Pancreas (tissue), 10 donors: ENCODE results near the gene SLC6A3. TPM values are rescaled to one million over a fixed set of nuclear protein-coding genes. Genes with fewer than 3 reads are reported as not detected.

Experiments used
- ATAC-seq, 4 donors: fragments of 200-7000 bp; cut with Tn5 transposase; one replicate each; pipeline versions ENCODE4 v1.8.0 to v1.9.1; 2020; ENCODE audit warnings: mild to moderate bottlenecking in 4 of 4, moderate library complexity in 4 of 4
- DNase-seq, 6 donors: peaks; one replicate each; pipeline ENCODE4 v3.0.0-alpha.2; 2020
- FAIRE-seq: peaks from 2 replicates; lab custom pipeline; 2012; peaks lifted over from hg19 to GRCh38; lab: Jason Lieb, UNC
- H3K27ac ChIP-seq, 4 donors: fragments of 200-600 bp; sonication (generic); 1 replicate in 3 of 4; 2 replicates in 1 of 4; pipeline versions ENCODE4 v1.5.0 to v1.8.0; 2020
- H3K27me3 ChIP-seq, 4 donors: fragments of 200-600 bp; one replicate each; pipeline ENCODE4 v1.8.0; 2021
- H3K36me3 ChIP-seq, 3 donors: fragments of 200-600 bp; sonication (generic) in 1 of 3; one replicate each; pipeline versions ENCODE4 v1.5.0 to v1.8.0; 2020 to 2021
- H3K4me1 ChIP-seq, 3 donors: fragments of 200-600 bp; one replicate each; pipeline ENCODE4 v1.8.0; 2021
- H3K4me3 ChIP-seq, 4 donors: fragments of 200-600 bp; sonication (generic) in 2 of 4; one replicate each; pipeline versions ENCODE4 v1.5.0 to v1.8.0; 2020 to 2021
- H3K9me3 ChIP-seq, 4 donors: fragments of 200-600 bp; one replicate each; pipeline ENCODE4 v1.8.0; 2021
- WGBS, 2 donors: extraction: QIAGEN DNeasy Blood & Tissue Kit; methylation state at CpG; one replicate each; pipeline ENCODE4 v1.1.7; 2013; 5-methylcytosine and 5-hydroxymethylcytosine counted together
- intact Hi-C, 3 donors: fragments of 100-400 bp; cut with DNase I; formaldehyde crosslinking; loops; one replicate each; pipeline versions ENCODE4 v1.11.1 to v1.14.2; 2022
- polyA plus RNA-seq, 2 donors: library from polyadenylated mRNA; stranded (reverse); fragments of 200-250 nt; gene quantifications; one replicate each; pipeline ENCODE4 v1.2.3, GENCODE V29; 2013
- total RNA-seq, 6 donors: library from RNA; stranded (reverse); fragmentation: NEBNext Ultra II Directional in 4 of 6; extraction: Animal tissue kit (Norgen Biotek cat#: 25700) in 4 of 6; gene quantifications; one replicate each; pipeline versions ENCODE4 v1.2.1 to v1.2.4, GENCODE V29; 2021 to 2023
- TF ChIP-seq, protein P1 (sequence below), 4 donors: fragments of 200-600 bp; sonication (generic) in 3 of 4; IDR thresholded peaks; one replicate each; pipeline versions ENCODE4 v1.5.0 to v1.8.0; 2021; ENCODE audit warnings: antibody characterized with exemption in 4 of 4
- donor health status: healthy with polysubstance abuse.
- donor health status: DM: no; HTN: no; CAD: no; lungs with moderate emphysema.
- donor health status: DM: no; HTN: no; CAD: no.
- donor health status: control.
- donor health status: control.
- donor health status: Bipolar disorder and iron deficiency.
- donor health status: DM: yes; HTN: yes; CAD: no.
- donor health status: DM: no; HTN: no; CAD: no.
- donor health status: DM: no; HTN: no; CAD: no.
- donor health status: DM: yes; HTN: yes; CAD: no.

SLC6A3 gene
- total and polyA plus RNA-seq, 8 donors, result not detected

DNA sequence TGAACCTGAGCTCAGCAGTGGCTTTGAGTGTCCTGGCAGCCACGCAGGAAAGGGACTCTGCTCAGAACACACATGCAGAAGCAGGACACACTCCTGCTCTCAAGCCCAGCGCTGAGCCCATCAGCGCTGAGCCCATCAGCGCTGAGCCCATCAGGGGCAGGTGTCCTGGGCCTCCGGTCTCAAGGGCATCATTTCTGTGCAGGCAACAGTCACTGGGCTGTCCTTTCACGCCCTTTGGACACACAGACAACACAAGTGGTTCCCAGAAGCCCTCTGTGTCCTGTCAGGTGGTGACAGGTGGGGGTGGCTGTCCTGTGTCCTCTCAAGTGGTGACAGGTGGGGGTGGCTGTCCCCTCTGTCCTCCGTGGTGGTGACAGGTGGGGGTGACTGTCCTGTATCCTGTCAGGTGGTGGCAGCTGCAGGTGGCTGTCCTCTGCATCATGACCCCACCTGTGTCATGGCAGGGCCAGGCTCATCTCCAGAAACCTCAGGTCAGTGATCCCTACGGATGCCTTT is 61.3 kb downstream of the SLC6A3 start:
- Histone ChIP-seq H3K36me3 (no peaks in the 10 kb centered on the region), H3K27ac (no peak overlapping the region), H3K4me1 (no peaks in the 10 kb centered on the region), H3K9me3 (no peaks in the 10 kb centered on the region), H3K27me3 (no peaks in the 10 kb centered on the region), H3K4me3 (no peak overlapping the region)
- DNase-seq (no peak), FAIRE-seq (no peak), ATAC-seq (no peak)
- intact Hi-C loops, result loop anchor here in 1 of 3 donors (10.0 kb wide), 1 partner anchor 261 kb away; no protein-coding TSS in a partner anchor
- WGBS, 2 donors, result 66 to 76% methylated on average over 8 of the region's 8 CpGs
- TF ChIP-seq, protein P1, sequence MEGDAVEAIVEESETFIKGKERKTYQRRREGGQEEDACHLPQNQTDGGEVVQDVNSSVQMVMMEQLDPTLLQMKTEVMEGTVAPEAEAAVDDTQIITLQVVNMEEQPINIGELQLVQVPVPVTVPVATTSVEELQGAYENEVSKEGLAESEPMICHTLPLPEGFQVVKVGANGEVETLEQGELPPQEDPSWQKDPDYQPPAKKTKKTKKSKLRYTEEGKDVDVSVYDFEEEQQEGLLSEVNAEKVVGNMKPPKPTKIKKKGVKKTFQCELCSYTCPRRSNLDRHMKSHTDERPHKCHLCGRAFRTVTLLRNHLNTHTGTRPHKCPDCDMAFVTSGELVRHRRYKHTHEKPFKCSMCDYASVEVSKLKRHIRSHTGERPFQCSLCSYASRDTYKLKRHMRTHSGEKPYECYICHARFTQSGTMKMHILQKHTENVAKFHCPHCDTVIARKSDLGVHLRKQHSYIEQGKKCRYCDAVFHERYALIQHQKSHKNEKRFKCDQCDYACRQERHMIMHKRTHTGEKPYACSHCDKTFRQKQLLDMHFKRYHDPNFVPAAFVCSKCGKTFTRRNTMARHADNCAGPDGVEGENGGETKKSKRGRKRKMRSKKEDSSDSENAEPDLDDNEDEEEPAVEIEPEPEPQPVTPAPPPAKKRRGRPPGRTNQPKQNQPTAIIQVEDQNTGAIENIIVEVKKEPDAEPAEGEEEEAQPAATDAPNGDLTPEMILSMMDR (IDR thresholded peaks at IDR 0.05), result no peak

DNA sequence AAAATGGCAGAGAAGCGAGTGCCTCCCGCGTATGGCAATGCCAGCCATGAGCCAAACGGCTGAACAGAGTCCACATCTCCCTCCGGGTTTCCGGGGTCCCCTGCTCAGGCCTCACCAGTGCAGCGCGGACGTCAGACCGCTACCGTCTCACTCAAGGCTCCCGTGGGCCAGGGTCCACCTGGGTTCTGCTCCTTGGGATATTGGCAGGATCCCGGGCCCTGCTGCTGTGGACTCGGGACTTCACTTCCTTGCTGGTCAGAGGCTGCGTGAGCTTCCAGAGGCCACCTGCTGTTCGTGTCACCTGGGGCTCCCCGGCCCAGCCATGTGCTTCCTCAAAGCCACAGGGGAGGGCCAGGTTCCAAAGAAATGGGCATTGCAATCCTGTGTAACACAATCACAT is 61.9 kb downstream of the SLC6A3 start:
- FAIRE-seq, result no peak
- H3K4me3 ChIP-seq, result no peak overlapping the region
- H3K27ac ChIP-seq, result no peak overlapping the region
- H3K36me3 ChIP-seq, result no peaks in the 10 kb centered on the region
- intact Hi-C loops, result loop anchor here in 1 of 3 donors (10.0 kb wide), 1 partner anchor 261 kb away; no protein-coding TSS in a partner anchor
- TF ChIP-seq, protein P1 (IDR thresholded peaks at IDR 0.05), result no peak
- DNase-seq, result no peak
- H3K4me1 ChIP-seq, result no peaks in the 10 kb centered on the region
- ATAC-seq, result no peak
- WGBS, 2 donors, result 73 to 79% methylated on average over 17 of the region's 17 CpGs
- no peaks in the 10 kb centered on the region for H3K9me3 ChIP-seq
- no peaks in the 10 kb centered on the region for H3K27me3 ChIP-seq

DNA sequence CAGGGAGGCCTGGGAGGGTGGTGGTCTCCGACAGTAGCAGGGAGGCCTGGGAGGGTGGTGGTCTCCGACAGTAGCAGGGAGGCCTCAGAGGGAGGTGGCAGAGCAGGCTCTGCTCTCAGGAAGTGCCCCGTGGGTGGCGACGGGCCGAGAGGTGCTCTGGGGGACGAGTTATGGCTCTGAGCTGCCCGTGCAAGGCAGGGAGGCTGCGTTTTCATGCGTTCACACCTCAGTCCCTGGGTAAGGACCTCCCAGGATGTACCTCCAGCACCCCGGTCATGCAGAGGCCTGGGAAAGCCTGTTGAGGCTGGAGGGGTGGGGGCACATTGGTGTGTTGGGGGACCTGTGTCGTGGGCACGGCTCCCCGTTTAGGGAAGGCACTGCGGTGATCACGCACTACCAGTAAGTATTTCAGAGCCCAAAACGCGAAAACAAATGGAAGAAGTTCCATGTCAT is 63.0 kb downstream of the SLC6A3 start:
- intact Hi-C loops, result loop anchor here in 1 of 3 donors (10.0 kb wide), 1 partner anchor 263 kb away; no protein-coding TSS in a partner anchor
- Histone ChIP-seq H3K4me1 (no peaks in the 10 kb centered on the region), H3K27ac (no peak overlapping the region), H3K36me3 (no peaks in the 10 kb centered on the region), H3K4me3 (no peak overlapping the region), H3K9me3 (no peaks in the 10 kb centered on the region), H3K27me3 (no peaks in the 10 kb centered on the region)
- FAIRE-seq (no peak), ATAC-seq (no peak), DNase-seq (no peak)
- 80 to 88% methylated on average over 18 of the region's 18 CpGs for WGBS, 2 donors
- TF ChIP-seq, protein P1 (IDR thresholded peaks at IDR 0.05), result no peak

DNA sequence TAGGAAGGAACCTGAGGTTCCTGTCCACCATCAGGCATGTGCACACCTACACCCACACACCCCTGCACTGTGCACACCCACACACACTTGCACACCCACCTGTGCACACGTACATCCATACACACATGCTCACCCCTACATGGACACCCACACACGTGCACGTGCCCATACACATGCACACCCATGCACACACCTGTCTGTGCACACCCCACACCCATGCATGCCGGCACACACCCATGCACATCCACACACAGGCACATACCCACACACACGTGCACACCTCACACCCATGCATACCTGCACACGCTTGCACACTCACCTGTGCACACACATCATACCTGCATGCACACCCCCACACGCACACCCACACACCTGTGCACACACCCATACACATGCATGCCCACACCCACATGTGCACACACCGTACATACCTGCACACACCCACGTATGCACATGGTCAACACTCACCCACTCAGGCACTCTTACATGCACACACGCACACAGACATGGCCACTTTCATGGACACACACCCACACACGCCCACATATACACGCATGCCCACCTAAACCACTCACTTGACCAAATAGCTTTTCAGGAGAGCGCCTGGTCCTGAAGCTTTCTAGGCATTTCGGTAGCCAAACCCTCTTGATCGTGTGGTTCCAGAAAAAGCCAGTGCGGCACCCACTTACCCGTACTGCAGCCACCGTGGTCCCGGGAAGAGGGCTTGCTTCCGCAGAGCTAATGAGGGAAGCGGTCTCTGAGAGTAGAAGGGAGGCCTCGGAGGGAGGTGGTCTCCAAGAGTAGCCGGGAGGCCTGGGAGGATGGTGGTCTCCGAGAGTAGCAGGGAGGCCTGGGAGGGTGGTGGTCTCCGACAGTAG is 63.6 kb downstream of the SLC6A3 start:
- TF ChIP-seq, protein P1 (IDR thresholded peaks at IDR 0.05), result no peak
- FAIRE-seq, result no peak
- Histone ChIP-seq H3K4me1 (no peaks in the 10 kb centered on the region), H3K9me3 (no peaks in the 10 kb centered on the region), H3K36me3 (no peaks in the 10 kb centered on the region), H3K27me3 (no peaks in the 10 kb centered on the region), H3K27ac (no peak overlapping the region), H3K4me3 (no peak overlapping the region)
- 69 to 81% methylated on average over 25 of the region's 25 CpGs for WGBS, 2 donors
- DNase-seq, result no peak
- intact Hi-C loops, result loop anchor here in 1 of 3 donors (10.0 kb wide), 1 partner anchor 263 kb away; no protein-coding TSS in a partner anchor
- ATAC-seq, result no peak
